Activated naive CD4-positive, alpha-beta T cell treated with anti-CD3 and anti-CD28 coated beads for 36 hours (primary cell): Measurements from ENCODE around the gene RNF207. TPM values are rescaled to one million over a fixed set of nuclear protein-coding genes. Genes with fewer than 3 reads are reported as not detected.
A peak's percentile ranks its signal among the peaks of the same experiment; 100 is the strongest.

ENCODE experiments used
- CTCF ChIA-PET: fragments of 350-600 bp; sonication (Branson Sonifier 250); formaldehyde crosslinking; loops from one replicate; lab custom pipeline; 2021; ENCODE audit warnings: antibody characterized with exemption; lab: Charles Lee
- DNase-seq: peaks from one replicate; pipeline ENCODE4 v3.0.0-alpha.2; 2020
- H3K27ac Mint-ChIP-seq: one replicate; pipeline ENCODE4 v1.8.0; 2021; ENCODE audit warnings: mild to moderate bottlenecking, mixed read lengths
- H3K27me3 Mint-ChIP-seq: one replicate; pipeline ENCODE4 v1.8.0; 2021; ENCODE audit warnings: low read depth, mixed read lengths
- H3K36me3 Mint-ChIP-seq: one replicate; pipeline ENCODE4 v1.8.0; 2021; ENCODE audit warnings: low read depth, mixed read lengths
- H3K4me1 Mint-ChIP-seq: one replicate; pipeline ENCODE4 v1.8.0; 2021; ENCODE audit warnings: low read depth, mixed read lengths
- H3K4me3 Mint-ChIP-seq: one replicate; pipeline ENCODE4 v1.8.0; 2021; ENCODE audit warnings: mild to moderate bottlenecking, moderate library complexity, mixed read lengths
- H3K9me3 Mint-ChIP-seq: one replicate; pipeline ENCODE4 v1.8.0; 2021; ENCODE audit warnings: mixed read lengths
- intact Hi-C: fragments of 100-400 bp; cut with micrococcal nuclease; formaldehyde crosslinking; loops from one replicate; pipeline ENCODE4 v1.15.1; 2023
- total RNA-seq, 2 experiments: library from RNA; stranded (reverse); gene quantifications; one replicate each; pipeline ENCODE4 v1.2.3, GENCODE V29; 2021

Gene RNF207
- total RNA-seq, 2 experiments from 2014 or later: 3.2 to 4.1 TPM

GRCh38 chr1:6225651-6226050 is 19.7 kb downstream of the RNF207 start:
- CTCF ChIA-PET: interaction anchor here (1.1 kb wide), 1 partner anchor 25 kb away, joined by 4 read pairs; no protein-coding TSS in a partner anchor
- Mint-ChIP-seq H3K9me3 (no peaks in the 10 kb centered on the region), H3K4me1 (no peaks in the 10 kb centered on the region), H3K36me3 (peaks cover 30% of the 10 kb centered on the region), H3K27ac (no peak overlapping the region), H3K27me3 (no peaks in the 10 kb centered on the region), H3K4me3 (no peak overlapping the region)
- DNase-seq: no peak
- intact Hi-C loops: no loop called here

DNA sequence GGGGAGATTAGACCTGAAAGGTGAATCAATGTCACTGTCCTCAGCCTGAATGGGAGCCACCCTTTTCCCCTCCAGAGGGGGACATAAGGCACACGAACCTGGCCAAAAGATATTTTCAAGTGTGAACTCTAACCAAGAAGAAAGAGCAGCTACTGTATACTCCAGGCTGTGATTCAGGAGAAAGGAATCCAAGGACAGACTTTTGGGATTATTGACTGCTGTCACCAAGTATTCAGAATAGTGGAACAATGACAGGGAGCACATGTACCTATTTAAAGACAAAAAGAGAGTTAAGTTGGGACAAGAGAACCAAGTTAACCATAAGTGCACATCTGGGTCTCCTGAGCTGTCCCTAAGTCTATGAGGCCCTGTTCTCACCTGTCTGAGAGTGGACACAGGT is 27.5 kb downstream of the RNF207 start:
- DNase-seq: no peak
- Mint-ChIP-seq H3K27ac (no peak overlapping the region), H3K36me3 (peaks cover 24% of the 10 kb centered on the region), H3K4me3 (no peak overlapping the region), H3K9me3 (no peaks in the 10 kb centered on the region), H3K27me3 (no peaks in the 10 kb centered on the region), H3K4me1 (peaks cover 26% of the 10 kb centered on the region)
- CTCF ChIA-PET: interaction anchor here (0.7 to 1.1 kb wide), 2 partner anchors 26 to 88 kb away, joined by 3 to 4 read pairs; no protein-coding TSS in a partner anchor
- intact Hi-C loops: no loop called here

GRCh38 chr1:6234502-6235295 is 28.8 kb downstream of the RNF207 start:
- Mint-ChIP-seq H3K9me3 (no peaks in the 10 kb centered on the region), H3K27ac (peak overlapping the region; percentile 26), H3K36me3 (peaks cover 23% of the 10 kb centered on the region), H3K27me3 (peaks cover 6% of the 10 kb centered on the region), H3K4me1 (peaks cover 26% of the 10 kb centered on the region), H3K4me3 (peak overlapping the region; percentile 87)
- CTCF ChIA-PET: interaction anchor here (0.8 to 3.2 kb wide), 2 partner anchors 12 to 28 kb away, joined by 3 to 20 read pairs; no protein-coding TSS in a partner anchor
- intact Hi-C loops: loop anchor here (1.0 to 2.0 kb wide), 2 partner anchors 28 to 242 kb away; partner anchors contain the start of genes NPHP4 and RNF207
- no peak for DNase-seq

GRCh38 chr1:6235296-6235677 is 29.4 kb downstream of the RNF207 start:
- Mint-ChIP-seq H3K27ac (peak overlapping the region; percentile 26), H3K4me1 (peaks cover 26% of the 10 kb centered on the region), H3K27me3 (peaks cover 10% of the 10 kb centered on the region), H3K9me3 (no peaks in the 10 kb centered on the region), H3K36me3 (peaks cover 21% of the 10 kb centered on the region), H3K4me3 (peak overlapping the region; percentile 87)
- CTCF ChIA-PET: interaction anchor here (0.8 to 3.2 kb wide), 2 partner anchors 12 to 29 kb away, joined by 3 to 20 read pairs; no protein-coding TSS in a partner anchor
- intact Hi-C loops: loop anchor here (1.0 to 2.0 kb wide), 2 partner anchors 29 to 242 kb away; partner anchors contain the start of genes NPHP4 and RNF207
- DNase-seq: peak; percentile 22

GRCh38 chr1:6237093-6237492 is 31.2 kb downstream of the RNF207 start:
- peak overlapping the region; percentile 24 for H3K27ac Mint-ChIP-seq
- H3K4me1 Mint-ChIP-seq: peaks cover 32% of the 10 kb centered on the region
- DNase-seq: no peak
- peaks cover 16% of the 10 kb centered on the region for H3K36me3 Mint-ChIP-seq
- intact Hi-C loops: no loop called here
- H3K27me3 Mint-ChIP-seq: peaks cover 21% of the 10 kb centered on the region
- no peaks in the 10 kb centered on the region for H3K9me3 Mint-ChIP-seq
- H3K4me3 Mint-ChIP-seq: peak overlapping the region; percentile 9
- CTCF ChIA-PET: interaction anchor here (0.6 to 3.2 kb wide), 5 partner anchors 10 to 128 kb away, joined by 3 to 20 read pairs (median 4); no protein-coding TSS in a partner anchor

- Mint-ChIP-seq H3K27me3 (peaks cover 33% of the 10 kb centered on the region), H3K36me3 (peaks cover under 1% of the 10 kb centered on the region), H3K4me1 (peaks cover 17% of the 10 kb centered on the region), H3K9me3 (no peaks in the 10 kb centered on the region), H3K4me3 (no peak overlapping the region), H3K27ac (no peak overlapping the region)
- no peak for DNase-seq
- CTCF ChIA-PET: interaction anchor here (1.0 to 1.6 kb wide), 11 partner anchors 8 to 228 kb away, joined by 3 to 10 read pairs (median 3); partner anchors contain the start of gene ACOT7
- intact Hi-C loops: no loop called here
Measured at GRCh38 chr1:6239213-6239752, 33.4 kb downstream of the RNF207 start.

GRCh38 chr1:6239950-6240768 is 34.2 kb downstream of the RNF207 start:
- CTCF ChIA-PET: interaction anchor here (0.6 to 1.2 kb wide), 5 partner anchors 8 to 394 kb away, joined by 3 to 5 read pairs (median 3); no protein-coding TSS in a partner anchor
- no peak for DNase-seq
- Mint-ChIP-seq H3K36me3 (no peaks in the 10 kb centered on the region), H3K27ac (no peak overlapping the region), H3K27me3 (peaks cover 38% of the 10 kb centered on the region), H3K4me3 (no peak overlapping the region), H3K4me1 (peaks cover 12% of the 10 kb centered on the region), H3K9me3 (no peaks in the 10 kb centered on the region)
- intact Hi-C loops: no loop called here

GRCh38 chr1:6241107-6241886 is 35.4 kb downstream of the RNF207 start:
- Mint-ChIP-seq H3K9me3 (no peaks in the 10 kb centered on the region), H3K36me3 (no peaks in the 10 kb centered on the region), H3K27me3 (peaks cover 42% of the 10 kb centered on the region), H3K4me3 (no peak overlapping the region), H3K4me1 (peaks cover 9% of the 10 kb centered on the region), H3K27ac (no peak overlapping the region)
- no peak for DNase-seq
- intact Hi-C loops: no loop called here
- CTCF ChIA-PET: no interaction called here

GRCh38 chr1:6241887-6242740 is 36.2 kb downstream of the RNF207 start:
- intact Hi-C loops: no loop called here

DNA sequence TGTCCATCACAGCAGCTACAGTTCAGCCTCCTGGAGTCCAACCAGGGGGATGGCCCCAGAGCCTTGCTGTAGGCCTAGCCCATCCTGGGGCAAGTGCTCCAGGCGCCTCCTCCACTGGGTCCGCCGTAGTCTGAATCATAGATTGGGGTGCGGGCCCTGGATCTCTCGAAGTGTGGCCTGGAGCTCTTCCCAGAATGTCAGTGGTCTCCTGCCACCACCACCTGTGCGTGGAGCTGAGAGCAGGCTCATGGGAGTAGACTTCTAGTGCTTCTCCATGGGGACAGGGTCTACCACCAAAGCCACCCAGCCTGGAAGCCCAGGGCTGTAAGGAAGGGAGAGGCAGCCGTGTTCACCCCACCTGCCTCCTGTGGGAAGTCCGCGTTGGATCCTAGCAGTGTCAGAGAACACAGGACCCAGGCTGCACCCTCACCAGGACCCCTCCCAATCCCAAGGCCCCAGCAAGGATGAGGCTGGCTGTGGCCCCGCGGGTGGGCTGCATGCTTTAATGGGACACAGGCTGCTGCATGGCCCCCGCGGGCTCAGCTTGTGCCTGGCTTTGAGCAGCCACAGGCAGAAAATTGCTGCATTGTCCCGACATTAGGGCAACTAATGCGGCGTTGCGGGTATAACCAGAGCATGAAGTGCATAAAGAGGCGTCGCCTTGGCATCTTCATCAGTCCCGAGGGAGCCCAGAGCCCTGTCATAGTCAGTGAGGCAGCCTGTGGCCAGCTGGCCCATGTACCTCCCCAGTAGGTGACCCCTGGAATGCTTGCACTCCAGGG is 37.3 kb downstream of the RNF207 start:
- Mint-ChIP-seq H3K4me1 (peaks cover 14% of the 10 kb centered on the region), H3K27me3 (peaks cover 57% of the 10 kb centered on the region), H3K9me3 (no peaks in the 10 kb centered on the region), H3K27ac (no peak overlapping the region), H3K36me3 (no peaks in the 10 kb centered on the region), H3K4me3 (no peak overlapping the region)
- no peak for DNase-seq
- CTCF ChIA-PET: interaction anchor here (0.8 kb wide), 1 partner anchor 35 kb away, joined by 3 read pairs; no protein-coding TSS in a partner anchor
- intact Hi-C loops: no loop called here

More at GRCh38 chr1:6241887-6242740, 36.2 kb downstream of the RNF207 start:
- Mint-ChIP-seq H3K27me3 (peaks cover 50% of the 10 kb centered on the region), H3K27ac (no peak overlapping the region), H3K9me3 (no peaks in the 10 kb centered on the region), H3K4me1 (peaks cover 14% of the 10 kb centered on the region), H3K4me3 (no peak overlapping the region), H3K36me3 (no peaks in the 10 kb centered on the region)
- no peak for DNase-seq
- CTCF ChIA-PET: interaction anchor here (0.8 to 0.9 kb wide), 2 partner anchors 34 to 280 kb away, joined by 3 to 7 read pairs; no protein-coding TSS in a partner anchor
